DOHH2 (cell line): ENCODE measurements around the gene TUBA4B.

Source experiments
- EZH2phosphoT487 ChIP-seq: fragments of 200-600 bp; sonication (generic); IDR thresholded peaks from 2 replicates; pipeline ENCODE4 v1.6.1; 2017; ENCODE audit warnings: borderline replicate concordance, mild to moderate bottlenecking, antibody characterized with exemption, low read length, moderate library complexity, mixed read lengths
- TF ChIP-seq, protein P1 (sequence below): fragments of 200-600 bp; sonication (generic); IDR thresholded peaks from one replicate; pipeline ENCODE4 v1.5.1; 2014; ENCODE audit warnings: antibody characterized with exemption, mild to moderate bottlenecking, low read depth, low read length; ENCODE audit not compliant: poor library complexity, severe bottlenecking

DNA sequence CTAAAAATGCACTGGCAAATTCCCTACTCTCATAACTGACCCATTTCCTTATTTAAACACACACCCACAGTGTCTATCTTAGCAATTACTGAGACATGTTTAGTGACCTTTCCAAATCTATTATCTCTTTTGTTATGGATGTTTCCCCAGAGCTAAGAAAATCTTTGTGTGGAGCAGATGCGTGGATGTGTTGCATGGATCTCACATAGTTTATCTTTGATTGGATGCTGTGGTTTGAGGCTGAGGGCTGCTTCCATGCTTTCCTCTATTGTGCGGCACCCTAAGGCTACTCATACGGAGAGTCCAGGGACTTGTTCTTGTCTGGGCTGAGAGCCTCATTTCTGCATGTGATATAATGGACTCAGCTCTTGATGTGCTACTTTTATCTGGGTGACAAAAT is 18.7 kb upstream of the TUBA4B start:
- TF ChIP-seq, protein P1, sequence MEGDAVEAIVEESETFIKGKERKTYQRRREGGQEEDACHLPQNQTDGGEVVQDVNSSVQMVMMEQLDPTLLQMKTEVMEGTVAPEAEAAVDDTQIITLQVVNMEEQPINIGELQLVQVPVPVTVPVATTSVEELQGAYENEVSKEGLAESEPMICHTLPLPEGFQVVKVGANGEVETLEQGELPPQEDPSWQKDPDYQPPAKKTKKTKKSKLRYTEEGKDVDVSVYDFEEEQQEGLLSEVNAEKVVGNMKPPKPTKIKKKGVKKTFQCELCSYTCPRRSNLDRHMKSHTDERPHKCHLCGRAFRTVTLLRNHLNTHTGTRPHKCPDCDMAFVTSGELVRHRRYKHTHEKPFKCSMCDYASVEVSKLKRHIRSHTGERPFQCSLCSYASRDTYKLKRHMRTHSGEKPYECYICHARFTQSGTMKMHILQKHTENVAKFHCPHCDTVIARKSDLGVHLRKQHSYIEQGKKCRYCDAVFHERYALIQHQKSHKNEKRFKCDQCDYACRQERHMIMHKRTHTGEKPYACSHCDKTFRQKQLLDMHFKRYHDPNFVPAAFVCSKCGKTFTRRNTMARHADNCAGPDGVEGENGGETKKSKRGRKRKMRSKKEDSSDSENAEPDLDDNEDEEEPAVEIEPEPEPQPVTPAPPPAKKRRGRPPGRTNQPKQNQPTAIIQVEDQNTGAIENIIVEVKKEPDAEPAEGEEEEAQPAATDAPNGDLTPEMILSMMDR: no peak
- TF ChIP-seq EZH2phosphoT487: no peak
